HG02970 (cell line): ENCODE results near the gene FAM184B.
"Not testable (repeated sequence)": the region's sequence is repeated elsewhere in the genome, so short reads cannot be mapped to it uniquely, and the experiment has no call there.

Experiments
- ATAC-seq: cut with Tn5 transposase; IDR thresholded peaks from one replicate; pipeline ENCODE4 v1.9.1; 2021; ENCODE audit warnings: mild to moderate bottlenecking, moderate library complexity, moderate number of reproducible peaks; ENCODE audit not compliant: unreplicated experiment, low FRiP score

Gene FAM184B

GRCh38 chr4:17721496-17722355, 59.7 kb downstream of the FAM184B start:
- ATAC-seq = no peak

GRCh38 chr4:17719106-17719505, 62.3 kb downstream of the FAM184B start:
- ATAC-seq = no peak

GRCh38 chr4:17718471-17718870, 63.0 kb downstream of the FAM184B start:
- no peak for ATAC-seq

- ATAC-seq = no peak
Observed at GRCh38 chr4:17717301-17717700, 64.1 kb downstream of the FAM184B start.

GRCh38 chr4:17715511-17715910, 65.9 kb downstream of the FAM184B start:
- ATAC-seq = no peak

GRCh38 chr4:17713779-17714178, 67.6 kb downstream of the FAM184B start:
- ATAC-seq = no peak

GRCh38 chr4:17712166-17712565, 69.3 kb downstream of the FAM184B start:
- ATAC-seq = no peak

GRCh38 chr4:17711206-17711605, 70.2 kb downstream of the FAM184B start:
- not testable (repeated sequence) for ATAC-seq

- no peak for ATAC-seq
Observed at GRCh38 chr4:17709763-17710068, 71.7 kb downstream of the FAM184B start.

GRCh38 chr4:17708992-17709762, 72.2 kb downstream of the FAM184B start:
- no peak for ATAC-seq

GRCh38 chr4:17707671-17708070, 73.8 kb downstream of the FAM184B start:
- ATAC-seq = no peak

GRCh38 chr4:17705107-17705506, 76.3 kb downstream of the FAM184B start:
- no peak for ATAC-seq

GRCh38 chr4:17704020-17704650, 77.3 kb downstream of the FAM184B start:
- no peak for ATAC-seq

GRCh38 chr4:17702641-17703040, 78.8 kb downstream of the FAM184B start:
- ATAC-seq = no peak

- no peak for ATAC-seq
Observed at GRCh38 chr4:17701882-17702281, 79.5 kb downstream of the FAM184B start.

GRCh38 chr4:17701138-17701839, 80.1 kb downstream of the FAM184B start:
- no peak for ATAC-seq

GRCh38 chr4:17699380-17699779, 82.0 kb downstream of the FAM184B start:
- ATAC-seq = no peak

GRCh38 chr4:17698116-17698515, 83.3 kb downstream of the FAM184B start:
- ATAC-seq = no peak

- ATAC-seq = no peak
Observed at GRCh38 chr4:17695341-17695740, 86.1 kb downstream of the FAM184B start.

- ATAC-seq = no peak
Observed at GRCh38 chr4:17694552-17694951, 86.9 kb downstream of the FAM184B start.

GRCh38 chr4:17690898-17691297, 90.5 kb downstream of the FAM184B start:
- no peak for ATAC-seq
